A549 (cell line): ENCODE measurements around the gene GOSR2. TPM values are rescaled to one million over a fixed set of nuclear protein-coding genes. Genes with fewer than 3 reads are reported as not detected.

Experiments
- ELK1 ChIP-seq: fragments of 150-350 bp; IDR thresholded peaks from 2 replicates; pipeline ENCODE4 v1.6.1; 2014; ENCODE audit warnings: low read depth, mild to moderate bottlenecking, low read length
- FOSB ChIP-seq: fragments of 250-450 bp; sonication (Bioruptor Pico); IDR thresholded peaks from 2 replicates; pipeline ENCODE4 v1.5.0; 2020; ENCODE audit warnings: mild to moderate bottlenecking, moderate library complexity
- FOSL2 ChIP-seq, 2 experiments: fragments of 450-650 bp in 1 of 2; fragments of >200 bp in 1 of 2; sonication (Bioruptor Twin) in 1 of 2; formaldehyde crosslinking; IDR thresholded peaks; 2 replicates each; pipeline versions ENCODE4 v1.5.0 to v1.6.1; 2016 to 2020; ENCODE audit warnings: mild to moderate bottlenecking in 1 of 2, moderate library complexity in 1 of 2
- HDAC2 ChIP-seq: fragments of 200-600 bp; sonication (generic); IDR thresholded peaks from 2 replicates; pipeline ENCODE4 v1.6.1; 2016
- HEYL ChIP-seq: fragments of 250-450 bp; sonication (Bioruptor Pico); IDR thresholded peaks from 2 replicates; pipeline ENCODE4 v1.8.0; 2021; ENCODE audit warnings: mild to moderate bottlenecking, moderate library complexity
- HOXA7 ChIP-seq: fragments of 250-450 bp; sonication (Bioruptor Pico); IDR thresholded peaks from 2 replicates; pipeline ENCODE4 v1.5.0; 2020; ENCODE audit warnings: mild to moderate bottlenecking, moderate library complexity
- JUN ChIP-seq, 2 experiments: fragments of >200 bp; sonication (Bioruptor Twin); formaldehyde crosslinking; IDR thresholded peaks; 2 replicates in 1 of 2; 3 replicates in 1 of 2; pipeline ENCODE4 v1.6.1; 2016 to 2017
- JUNB ChIP-seq: fragments of >200 bp; sonication (Bioruptor Twin); formaldehyde crosslinking; IDR thresholded peaks from 2 replicates; pipeline ENCODE4 v1.6.1; 2016
- MAFK ChIP-seq: fragments of 450-650 bp; IDR thresholded peaks from 2 replicates; pipeline ENCODE4 v1.6.1; 2014; ENCODE audit not compliant: partially characterized antibody
- MYC ChIP-seq: IDR thresholded peaks from 2 replicates; pipeline ENCODE4 v1.6.1; 2012; ENCODE audit warnings: mild to moderate bottlenecking, inconsistent platforms, low read length, improper control_type of control experiment, borderline replicate concordance
- NFE2L2 ChIP-seq: fragments of 150-350 bp; conservative IDR thresholded peaks from 2 replicates; pipeline ENCODE4 v1.6.1; 2014; ENCODE audit warnings: low read length
- NR3C1 ChIP-seq: fragments of >200 bp; sonication (Bioruptor Twin); formaldehyde crosslinking; IDR thresholded peaks from 3 replicates; pipeline ENCODE4 v1.6.1; 2017
- PHF8 ChIP-seq: fragments of 200-600 bp; sonication (generic); IDR thresholded peaks from 2 replicates; pipeline ENCODE4 v1.6.1; 2016; ENCODE audit warnings: low read depth, mild to moderate bottlenecking, antibody characterized with exemption, moderate library complexity, borderline replicate concordance
- RAD21 ChIP-seq, 2 experiments: fragments of >200 bp in 1 of 2; sonication (Bioruptor Twin) in 1 of 2; formaldehyde crosslinking in 1 of 2; IDR thresholded peaks in 1 of 2; conservative IDR thresholded peaks in 1 of 2; 2 replicates in 1 of 2; 3 replicates in 1 of 2; pipeline ENCODE4 v1.6.1; 2012 to 2018; ENCODE audit warnings: inconsistent platforms in 1 of 2
- RARB ChIP-seq: fragments of 250-450 bp; sonication (Bioruptor Pico); IDR thresholded peaks from 2 replicates; pipeline ENCODE4 v1.8.0; 2021; ENCODE audit warnings: mild to moderate bottlenecking, moderate library complexity
- REST ChIP-seq: fragments of 200-600 bp; sonication (generic); IDR thresholded peaks from 2 replicates; pipeline ENCODE4 v1.6.1; 2016; ENCODE audit warnings: antibody characterized with exemption, mild to moderate bottlenecking, moderate library complexity
- RFX5 ChIP-seq: fragments of 450-650 bp; IDR thresholded peaks from 2 replicates; pipeline ENCODE4 v1.7.1; 2014; ENCODE audit warnings: antibody characterized with exemption, mild to moderate bottlenecking, moderate library complexity
- RNF2 ChIP-seq: fragments of 200-600 bp; sonication (generic); IDR thresholded peaks from 2 replicates; pipeline ENCODE4 v1.6.1; 2016; ENCODE audit warnings: low read depth, mild to moderate bottlenecking, antibody characterized with exemption, moderate library complexity, borderline replicate concordance
- SREBF2 ChIP-seq: fragments of 450-650 bp; IDR thresholded peaks from 2 replicates; pipeline ENCODE4 v1.6.1; 2014; ENCODE audit warnings: mild to moderate bottlenecking, moderate library complexity
- ZNF302 ChIP-seq: fragments of 250-450 bp; sonication (Bioruptor Pico); IDR thresholded peaks from 2 replicates; pipeline ENCODE4 v1.9.0; 2021; ENCODE audit warnings: inconsistent platforms, mild to moderate bottlenecking, moderate library complexity
- polyA plus RNA-seq, 4 experiments: library from polyadenylated mRNA; depleted of rRNA in 3 of 4; stranded (reverse); fragments of >200 nt; fragmentation: RNase III in 1 of 4; extraction: RNeasy Plus Mini Kit Qiagen cat#74134 plus additional on column Dnase treatment in 1 of 4; gene quantifications; 2 replicates in 3 of 4; 3 replicates in 1 of 4; pipeline ENCODE4 v1.2.3, GENCODE V29; 2011 to 2017
- TF ChIP-seq, protein P1 (sequence below): fragments of 250-450 bp; sonication (Bioruptor Pico); IDR thresholded peaks from 2 replicates; pipeline ENCODE4 v1.5.0; 2020; ENCODE audit warnings: low read depth, mild to moderate bottlenecking, moderate library complexity
- TF ChIP-seq, protein P2 (sequence below): fragments of 450-650 bp; IDR thresholded peaks from 2 replicates; pipeline ENCODE4 v1.6.1; 2014; ENCODE audit warnings: antibody characterized with exemption

Gene GOSR2
- polyA plus RNA-seq, 2 of the 4 experiments (the other 2 are of a cell fraction) = 36.9 to 68.3 TPM

- no peak for TF ChIP-seq RFX5
- no peak for TF ChIP-seq JUNB
- peak; percentile 85 to 91 for TF ChIP-seq RAD21 (conservative IDR thresholded peaks at IDR 0.05 in 1 of 2, IDR thresholded peaks at IDR 0.05 in 1 of 2)
- no peak for TF ChIP-seq FOSL2 (IDR thresholded peaks at IDR 0.05)
- TF ChIP-seq FOSL2 (CRISPR knock-in tag; IDR thresholded peaks at IDR 0.05) = no peak
- 0 out of 5 replicates have a peak, but pooled peaks of 1 of the 2 experiments have one; percentile 31 for TF ChIP-seq JUN (IDR thresholded peaks at IDR 0.05)
- TF ChIP-seq, protein P1, sequence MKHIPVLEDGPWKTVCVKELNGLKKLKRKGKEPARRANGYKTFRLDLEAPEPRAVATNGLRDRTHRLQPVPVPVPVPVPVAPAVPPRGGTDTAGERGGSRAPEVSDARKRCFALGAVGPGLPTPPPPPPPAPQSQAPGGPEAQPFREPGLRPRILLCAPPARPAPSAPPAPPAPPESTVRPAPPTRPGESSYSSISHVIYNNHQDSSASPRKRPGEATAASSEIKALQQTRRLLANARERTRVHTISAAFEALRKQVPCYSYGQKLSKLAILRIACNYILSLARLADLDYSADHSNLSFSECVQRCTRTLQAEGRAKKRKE = no peak
- no peak for TF ChIP-seq MYC
- no peak for TF ChIP-seq NFE2L2
- TF ChIP-seq ELK1 = no peak
- TF ChIP-seq NR3C1 = no peak
- no peak for TF ChIP-seq PHF8
- TF ChIP-seq RNF2 = no peak
- no peak for TF ChIP-seq RARB
- TF ChIP-seq FOSB = no peak
- no peak for TF ChIP-seq ZNF302
- TF ChIP-seq MAFK = no peak
- no peak for TF ChIP-seq HDAC2
- no peak for TF ChIP-seq HOXA7 (CRISPR knock-in tag)
- TF ChIP-seq HEYL = no peak
- TF ChIP-seq, protein P2, sequence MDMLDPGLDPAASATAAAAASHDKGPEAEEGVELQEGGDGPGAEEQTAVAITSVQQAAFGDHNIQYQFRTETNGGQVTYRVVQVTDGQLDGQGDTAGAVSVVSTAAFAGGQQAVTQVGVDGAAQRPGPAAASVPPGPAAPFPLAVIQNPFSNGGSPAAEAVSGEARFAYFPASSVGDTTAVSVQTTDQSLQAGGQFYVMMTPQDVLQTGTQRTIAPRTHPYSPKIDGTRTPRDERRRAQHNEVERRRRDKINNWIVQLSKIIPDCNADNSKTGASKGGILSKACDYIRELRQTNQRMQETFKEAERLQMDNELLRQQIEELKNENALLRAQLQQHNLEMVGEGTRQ = peak; percentile 59; the same call in 1 of the 2 replicates
- TF ChIP-seq SREBF2 = no peak
- no peak for TF ChIP-seq REST
Measured at GRCh38 chr17:46940692-46941404, 17.9 kb downstream of the GOSR2 start (continued).
